GM23248 (cell line): Measurements from ENCODE around the gene SLC50A1. TPM values are rescaled to one million over a fixed set of nuclear protein-coding genes. Genes with fewer than 3 reads are reported as not detected.
"Not testable (repeated sequence)": the region's sequence is repeated elsewhere in the genome, so short reads cannot be mapped to it uniquely, and the experiment has no call there.

Experiments used
- DNase-seq: peaks from one replicate; pipeline ENCODE4 v3.0.0-alpha.2; 2015
- H2AFZ ChIP-seq: fragments of 200-600 bp; sonication (generic); 2 replicates; pipeline ENCODE4 v1.6.1; 2016; ENCODE audit warnings: antibody characterized with exemption
- H3F3A ChIP-seq: fragments of 200-600 bp; sonication (generic); 2 replicates; pipeline ENCODE4 v1.6.1; 2016; ENCODE audit warnings: mild to moderate bottlenecking, antibody characterized with exemption, mixed run types; ENCODE audit not compliant: insufficient read depth
- H3K27ac ChIP-seq: fragments of 200-600 bp; sonication (generic); 2 replicates; pipeline ENCODE4 v1.5.1; 2016; ENCODE audit warnings: mild to moderate bottlenecking
- H3K27me3 ChIP-seq: fragments of 200-600 bp; sonication (generic); replicated peaks from 2 replicates; pipeline ENCODE4 v1.6.1; 2016; ENCODE audit warnings: mild to moderate bottlenecking; ENCODE audit not compliant: insufficient read depth
- H3K36me3 ChIP-seq: fragments of 200-600 bp; sonication (generic); 2 replicates; pipeline ENCODE4 v1.6.1; 2016; ENCODE audit warnings: low read depth, mild to moderate bottlenecking
- H3K4me1 ChIP-seq: fragments of 200-600 bp; sonication (generic); 2 replicates; pipeline ENCODE4 v1.6.1; 2016; ENCODE audit warnings: mild to moderate bottlenecking; ENCODE audit not compliant: insufficient read depth
- H3K4me2 ChIP-seq: fragments of 200-600 bp; sonication (generic); one replicate; pipeline ENCODE4 v1.6.1; 2016; ENCODE audit warnings: mild to moderate bottlenecking; ENCODE audit not compliant: unreplicated experiment
- H3K4me3 ChIP-seq: fragments of 200-600 bp; sonication (generic); 2 replicates; pipeline ENCODE4 v1.5.1; 2016; ENCODE audit warnings: mild to moderate bottlenecking
- H3K79me2 ChIP-seq: fragments of 200-600 bp; sonication (generic); 2 replicates; pipeline ENCODE4 v1.6.1; 2016; ENCODE audit warnings: mild to moderate bottlenecking; ENCODE audit not compliant: insufficient read depth
- H3K9ac ChIP-seq: fragments of 200-600 bp; sonication (generic); 2 replicates; pipeline ENCODE4 v1.6.1; 2016; ENCODE audit warnings: mild to moderate bottlenecking
- H3K9me2 ChIP-seq: fragments of 200-600 bp; sonication (generic); 2 replicates; pipeline ENCODE4 v1.6.1; 2016; ENCODE audit warnings: mixed run types, mild to moderate bottlenecking, moderate library complexity; ENCODE audit not compliant: insufficient read depth
- H3K9me3 ChIP-seq: fragments of 200-600 bp; sonication (generic); one replicate; pipeline ENCODE4 v1.6.1; 2017; ENCODE audit warnings: low read depth
- H4K20me1 ChIP-seq: fragments of 200-600 bp; sonication (generic); 2 replicates; pipeline ENCODE4 v1.6.0; 2016; ENCODE audit not compliant: insufficient read depth
- EZH2 ChIP-seq: fragments of 200-600 bp; sonication (generic); IDR thresholded peaks from 2 replicates; pipeline ENCODE4 v1.6.1; 2018; ENCODE audit warnings: antibody characterized with exemption, mild to moderate bottlenecking; ENCODE audit not compliant: insufficient read depth, poor library complexity, severe bottlenecking
- EZH2phosphoT487 ChIP-seq: fragments of 200-600 bp; sonication (generic); IDR thresholded peaks from 2 replicates; pipeline ENCODE4 v1.6.1; 2018; ENCODE audit warnings: antibody characterized with exemption, moderate library complexity, mild to moderate bottlenecking, low read depth; ENCODE audit not compliant: insufficient read depth
- WGBS, 2 experiments: methylation state at CpG; one replicate each; pipeline ENCODE4 v1.1.6; 2015 to 2017; ENCODE audit warnings: low lambda C conversion rate in 2 of 2, low coverage in 1 of 2; ENCODE audit errors: missing lambda C conversion rate in 2 of 2; 5-methylcytosine and 5-hydroxymethylcytosine counted together
- in situ Hi-C: fragments of 300-500 bp; cut with MboI; formaldehyde crosslinking; loops from 2 replicates; pipeline ENCODE4 v1.15.0; 2020
- polyA plus RNA-seq: library from polyadenylated mRNA; unstranded; fragments of >200 nt; fragmentation: Nextera tagmentation; extraction: Ambion mirVana; gene quantifications from 2 replicates; pipeline ENCODE4 v1.2.1, GENCODE V29; 2016
- total RNA-seq: library from RNA; depleted of rRNA; stranded (reverse); fragments of >200 nt; shearing (Covaris generic); gene quantifications from 2 replicates; pipeline ENCODE4 v1.2.3, GENCODE V29; 2014

The SLC50A1 gene
- total and polyA plus RNA-seq, 2 experiments from 2014 or later = 33.4 to 55.1 TPM

DNA sequence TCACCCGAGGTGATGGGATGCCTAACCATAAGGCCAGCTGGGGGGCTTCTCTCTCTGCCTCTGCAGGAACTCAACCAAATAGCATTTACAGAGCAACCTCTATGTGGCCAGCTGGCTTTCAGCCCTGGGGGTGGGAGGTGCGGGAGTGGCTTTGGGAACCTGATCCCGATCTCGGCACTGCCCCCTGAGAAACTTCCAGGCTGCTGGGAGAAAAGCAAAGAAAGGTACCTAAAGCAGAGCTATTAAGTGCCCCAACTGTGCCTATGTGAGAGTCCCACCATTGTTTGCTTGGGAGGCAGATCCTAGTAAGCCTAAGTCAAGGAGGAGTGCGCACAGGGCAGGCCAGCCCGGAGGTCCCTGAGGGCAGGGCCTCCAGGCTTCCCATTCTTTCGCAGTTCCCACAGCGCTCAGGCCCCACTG, 30.4 kb downstream of the SLC50A1 start:
- Histone ChIP-seq H3K79me2 (peaks cover 12% of the 10 kb centered on the region), H3K9me2 (no peaks in the 10 kb centered on the region), H3F3A (peaks cover 17% of the 10 kb centered on the region), H3K27me3 (no peaks in the 10 kb centered on the region), H4K20me1 (no peaks in the 10 kb centered on the region), H3K9ac (no peak overlapping the region), H2AFZ (no peak overlapping the region), H3K4me2 (no peak overlapping the region), H3K27ac (no peak overlapping the region), H3K4me1 (no peaks in the 10 kb centered on the region), H3K4me3 (no peak overlapping the region), H3K9me3 (no peaks in the 10 kb centered on the region), H3K36me3 (peaks cover 6% of the 10 kb centered on the region; the same call in 1 of the 2 replicates)
- TF ChIP-seq EZH2 = no peak
- no peak for TF ChIP-seq EZH2phosphoT487
- WGBS, 2 experiments = 77 to 84% methylated on average over 8 of the region's 8 CpGs
- in situ Hi-C loops = loop anchor here (5.0 kb wide), 1 partner anchor 74 kb away; no protein-coding TSS in a partner anchor
- DNase-seq = no peak

DNA sequence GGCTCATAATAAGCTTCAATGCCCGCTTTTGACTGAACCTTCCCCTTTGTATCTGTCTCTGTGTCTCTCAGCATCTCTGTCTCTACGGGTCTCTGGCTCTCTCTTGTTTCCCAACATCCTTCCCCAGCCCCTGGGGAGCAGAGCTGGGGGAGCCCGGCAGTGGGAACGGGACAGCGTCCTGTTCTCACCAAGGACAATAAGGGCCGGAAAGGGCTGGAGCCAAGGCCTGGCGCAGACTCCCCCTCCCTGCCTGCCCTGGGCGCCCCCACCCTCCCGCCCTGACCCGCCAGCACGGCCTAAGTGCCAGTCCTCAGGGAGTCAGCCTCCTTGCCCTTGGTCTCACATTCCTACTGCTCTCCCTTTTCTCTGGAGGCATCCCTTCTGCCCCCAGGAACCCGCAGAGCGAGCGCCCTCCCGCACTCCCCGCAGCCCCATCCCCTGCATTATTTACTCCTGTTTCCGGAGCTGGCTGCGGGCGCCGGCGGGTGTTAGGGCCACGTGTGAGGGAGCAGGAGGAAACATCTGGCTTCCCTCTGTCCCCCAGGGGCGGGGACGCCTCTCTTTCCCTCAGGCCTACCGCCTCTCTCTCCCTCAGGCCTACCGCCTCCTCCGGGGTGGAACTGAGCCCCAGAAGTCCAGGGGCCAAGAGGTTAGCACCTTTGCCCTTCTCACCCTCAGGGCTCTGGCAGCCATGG, 31.0 kb downstream of the SLC50A1 start:
- in situ Hi-C loops = loop anchor here (5.0 kb wide), 1 partner anchor 74 kb away; no protein-coding TSS in a partner anchor
- 30 to 33% methylated on average over 14 to 27 of the region's 27 CpGs for WGBS, 2 experiments
- no peaks in the 10 kb centered on the region for H3K27me3 ChIP-seq
- no peaks in the 10 kb centered on the region for H4K20me1 ChIP-seq
- no peak for DNase-seq
- peaks cover 18% of the 10 kb centered on the region for H3K79me2 ChIP-seq
- peaks cover 3% of the 10 kb centered on the region for H3K4me1 ChIP-seq
- no peaks in the 10 kb centered on the region for H3K9me3 ChIP-seq
- no peak for TF ChIP-seq EZH2phosphoT487
- TF ChIP-seq EZH2 = no peak
- no peaks in the 10 kb centered on the region for H3K9me2 ChIP-seq
- H2AFZ ChIP-seq = no peak overlapping the region
- H3K4me3 ChIP-seq = no peak overlapping the region
- no peak overlapping the region for H3K9ac ChIP-seq
- H3K36me3 ChIP-seq = peaks cover 6% of the 10 kb centered on the region; the same call in 1 of the 2 replicates
- no peak overlapping the region for H3K4me2 ChIP-seq
- no peak overlapping the region for H3K27ac ChIP-seq
- peaks cover 17% of the 10 kb centered on the region for H3F3A ChIP-seq

DNA sequence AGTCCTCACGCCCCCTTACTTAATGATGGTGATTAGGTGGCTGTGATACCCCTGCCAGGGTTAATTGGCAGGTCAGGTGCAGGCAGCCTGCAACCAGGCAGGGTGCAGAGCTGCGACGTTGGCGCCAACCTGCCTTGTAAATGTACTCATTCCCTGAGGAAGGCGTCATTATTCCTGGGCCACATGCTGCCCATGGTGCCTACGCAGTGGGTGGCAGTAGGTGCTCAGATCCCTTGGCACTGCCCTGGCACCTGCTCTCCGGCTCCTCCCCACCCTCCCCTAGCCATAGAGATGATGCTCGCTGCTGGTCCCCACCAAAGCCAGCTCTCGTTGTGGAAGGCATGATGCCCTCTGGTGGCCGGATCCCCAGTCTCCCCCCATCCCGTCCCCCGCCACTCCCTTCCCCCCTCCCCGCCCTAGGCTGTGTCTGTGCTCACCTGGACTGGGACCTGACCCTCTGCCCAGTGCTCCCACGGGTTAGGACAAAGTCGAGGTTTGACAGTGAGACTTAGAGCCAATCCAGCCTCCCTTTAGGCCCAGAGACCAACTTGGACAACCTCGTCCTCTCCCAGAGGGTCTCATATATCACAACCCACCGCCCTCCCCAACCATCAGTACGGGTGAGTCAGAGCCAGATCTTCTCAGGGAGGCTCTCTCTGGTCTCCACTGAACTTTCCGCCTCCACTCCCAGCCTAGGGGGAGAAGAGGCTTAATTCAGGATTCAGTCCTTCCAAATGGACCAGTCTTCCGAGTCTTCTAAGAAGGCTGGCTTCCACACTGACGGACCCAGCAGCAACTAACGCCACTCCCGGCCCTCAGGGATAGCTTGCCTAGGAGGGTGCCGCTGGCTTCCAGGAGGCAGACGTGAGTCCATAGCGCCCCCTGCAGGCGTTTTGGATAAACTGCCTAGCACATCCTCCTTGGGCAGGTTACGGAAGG, 31.8 kb downstream of the SLC50A1 start:
- peak overlapping the region; percentile 52 for H2AFZ ChIP-seq
- H3K4me1 ChIP-seq = peaks cover 11% of the 10 kb centered on the region
- peak overlapping the region; percentile 52 for H3K4me2 ChIP-seq
- no peak overlapping the region for H3K9ac ChIP-seq
- H3F3A ChIP-seq = peaks cover 17% of the 10 kb centered on the region
- H3K9me2 ChIP-seq = no peaks in the 10 kb centered on the region
- 6 to 9% methylated on average over 23 to 28 of the region's 28 CpGs for WGBS, 2 experiments
- H3K9me3 ChIP-seq = no peaks in the 10 kb centered on the region
- no peak for TF ChIP-seq EZH2
- no peak for TF ChIP-seq EZH2phosphoT487
- peak; percentile 86 for DNase-seq
- no peaks in the 10 kb centered on the region for H3K27me3 ChIP-seq
- no peak overlapping the region for H3K4me3 ChIP-seq
- in situ Hi-C loops = loop anchor here (5.0 kb wide), 1 partner anchor 75 kb away; no protein-coding TSS in a partner anchor
- peaks cover 6% of the 10 kb centered on the region; the same call in 1 of the 2 replicates for H3K36me3 ChIP-seq
- no peaks in the 10 kb centered on the region for H4K20me1 ChIP-seq
- no peak overlapping the region for H3K27ac ChIP-seq
- H3K79me2 ChIP-seq = peaks cover 26% of the 10 kb centered on the region

DNA sequence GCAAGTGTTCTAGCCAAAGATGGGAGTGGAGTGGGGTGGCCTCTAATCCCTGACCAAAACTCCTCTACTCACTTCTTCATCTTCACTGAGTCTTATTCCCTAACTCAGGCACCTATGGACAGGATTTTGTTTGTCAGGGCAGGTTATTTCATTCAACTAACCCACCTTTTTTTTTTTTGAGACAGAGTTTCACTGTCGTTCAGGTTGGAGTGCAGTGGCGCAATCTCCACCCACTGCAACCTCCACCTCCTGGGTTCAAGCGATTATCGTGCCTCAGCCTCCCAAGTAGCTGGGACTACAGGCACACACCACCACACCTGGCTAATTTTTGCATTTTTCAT, 32.4 kb downstream of the SLC50A1 start:
- H3K27ac ChIP-seq, H3K36me3 ChIP-seq, H3K9ac ChIP-seq, H4K20me1 ChIP-seq, H3K9me3 ChIP-seq, H3K4me2 ChIP-seq, H3K4me3 ChIP-seq, DNase-seq, H3K9me2 ChIP-seq, H2AFZ ChIP-seq, H3K27me3 ChIP-seq: not testable (repeated sequence)
- in situ Hi-C loops = loop anchor here (5.0 kb wide), 1 partner anchor 76 kb away; no protein-coding TSS in a partner anchor
- Histone ChIP-seq H3K79me2 (peaks cover 32% of the 10 kb centered on the region), H3K4me1 (peaks cover 11% of the 10 kb centered on the region), H3F3A (peaks cover 17% of the 10 kb centered on the region)
- 36 to 38% methylated on average over 4 of the region's 4 CpGs for WGBS, 2 experiments
